K562 (cell line): ENCODE measurements around the gene EIPR1. TPM values are rescaled to one million over a fixed set of nuclear protein-coding genes. Genes with fewer than 3 reads are reported as not detected.

Experiments
- ATAC-seq: fragments of 200-7000 bp; cut with Tn5 transposase; 3 replicates; pipeline ENCODE4 v1.9.1; 2020; ENCODE audit warnings: moderate library complexity
- BruUV-seq: library from RNA; stranded (reverse); fragments of 400-500 nt; replicated peaks from 2 replicates; lab custom pipeline; 2021; lab: Mats Ljungman, UMichigan
- CTCF ChIA-PET: fragments of 300-600 bp; formaldehyde crosslinking; extraction: SDS; loops from one replicate; lab custom pipeline; 2021; ENCODE audit warnings: low intra/inter-chr PET ratio; lab: Yijun Ruan, JAX
- POLR2A ChIA-PET: fragments of 300-600, 350-650 bp; sonication (Branson Sonifier 250); formaldehyde crosslinking; extraction: SDS; loops from one replicate; lab custom pipeline; 2021; ENCODE audit warnings: antibody characterized with exemption, inconsistent platforms; lab: Yijun Ruan, JAX
- DNase-seq, 4 experiments: peaks; one replicate each; pipeline versions ENCODE4 v3.0.0 to v3.0.0-alpha.2; 2011 to 2018; ENCODE audit warnings: low spot score in 3 of 4, mixed read lengths in 3 of 4; ENCODE audit errors: extremely low read depth in 1 of 4
- FAIRE-seq: peaks from 2 replicates; lab custom pipeline; 2011; peaks lifted over from hg19 to GRCh38; lab: Jason Lieb, UNC
- H2AFZ ChIP-seq: 2 replicates; pipeline ENCODE4 v1.6.0; 2011; ENCODE audit warnings: low read depth, low read length, control low read depth, inconsistent platforms
- H3K27ac ChIP-seq: fragments of 200-600 bp; 3 replicates; pipeline ENCODE4 v1.8.0; 2011; ENCODE audit warnings: low read depth, mild to moderate bottlenecking, control low read depth, inconsistent platforms, low read length, moderate library complexity, mixed read lengths; ENCODE audit errors: extremely low read depth
- H3K27me3 ChIP-seq, 2 experiments: fragments of 300-600 bp in 1 of 2; 2 replicates in 1 of 2; 3 replicates in 1 of 2; pipeline versions ENCODE4 v1.6.0 to v1.8.0; 2011; ENCODE audit warnings: inconsistent platforms in 2 of 2, low read length in 2 of 2, mild to moderate bottlenecking in 1 of 2, mixed read lengths in 1 of 2, moderate library complexity in 1 of 2; ENCODE audit not compliant: control insufficient read depth in 2 of 2, insufficient read depth in 2 of 2
- H3K36me3 ChIP-seq: fragments of 300-600 bp; 3 replicates; pipeline ENCODE4 v1.8.0; 2011; ENCODE audit warnings: mild to moderate bottlenecking, low read length, inconsistent platforms; ENCODE audit not compliant: control insufficient read depth, insufficient read depth
- H3K4me1 ChIP-seq, 2 experiments: fragments of 200-600 bp in 1 of 2; replicated peaks in 1 of 2; 2 replicates in 1 of 2; 3 replicates in 1 of 2; pipeline versions ENCODE4 v1.5.1 to v1.8.0; 2011; ENCODE audit warnings: inconsistent platforms in 2 of 2, low read length in 2 of 2, mild to moderate bottlenecking in 1 of 2, mixed read lengths in 1 of 2, moderate library complexity in 1 of 2; ENCODE audit not compliant: control insufficient read depth in 2 of 2, insufficient read depth in 2 of 2
- H3K4me2 ChIP-seq: 2 replicates; pipeline ENCODE4 v1.6.1; 2011; ENCODE audit warnings: low read length, control low read depth, inconsistent platforms, mixed read lengths; ENCODE audit not compliant: insufficient read depth
- H3K4me3 ChIP-seq: fragments of 200-600 bp; sonication (generic), shearing (Covaris generic); 2 replicates; pipeline ENCODE4 v1.5.1; 2016; ENCODE audit warnings: control low read depth, inconsistent platforms
- H3K79me2 ChIP-seq: fragments of 200-600 bp; 3 replicates; pipeline ENCODE4 v1.8.0; 2011; ENCODE audit warnings: low read length, inconsistent platforms; ENCODE audit not compliant: control insufficient read depth, insufficient read depth
- H3K9ac ChIP-seq, 2 experiments: 2 replicates each; pipeline versions ENCODE4 v1.6.0 to v1.6.1; 2011; ENCODE audit warnings: low read depth in 2 of 2, low read length in 2 of 2, control low read depth in 1 of 2, inconsistent platforms in 1 of 2, mild to moderate bottlenecking in 1 of 2, mixed read lengths in 1 of 2; ENCODE audit not compliant: insufficient read depth in 1 of 2
- H3K9me1 ChIP-seq: one replicate; pipeline ENCODE4 v1.6.0; 2011; ENCODE audit warnings: inconsistent platforms, mild to moderate bottlenecking, low read length, moderate library complexity; ENCODE audit not compliant: control insufficient read depth, insufficient read depth
- H3K9me3 ChIP-seq: replicated peaks from 2 replicates; pipeline ENCODE4 v1.5.1; 2011; ENCODE audit warnings: low read depth, low read length, inconsistent platforms; ENCODE audit not compliant: control insufficient read depth, insufficient read depth
- H4K20me1 ChIP-seq: replicated peaks from 2 replicates; pipeline ENCODE4 v1.6.1; 2011; ENCODE audit warnings: low read length, inconsistent platforms, mixed read lengths; ENCODE audit not compliant: control insufficient read depth, insufficient read depth
- ADNP ChIP-seq: fragments of 200-800 bp; sonication (Bioruptor generic); IDR thresholded peaks from 2 replicates; pipeline ENCODE4 v1.6.1; 2016; ENCODE audit warnings: missing genetic modification characterization, missing compliant biosample characterization
- ARID2 ChIP-seq: fragments of 450-650 bp; IDR thresholded peaks from 2 replicates; pipeline ENCODE4 v1.6.1; 2017; ENCODE audit warnings: antibody characterized with exemption, mild to moderate bottlenecking
- CBX3 ChIP-seq, 2 experiments: IDR thresholded peaks; 1 replicate in 1 of 2; 2 replicates in 1 of 2; pipeline ENCODE4 v1.6.1; 2012; ENCODE audit warnings: inconsistent platforms in 2 of 2, low read length in 2 of 2, borderline replicate concordance in 1 of 2, control low read depth in 1 of 2
- DIDO1 ChIP-seq: fragments of 450-650 bp; IDR thresholded peaks from 2 replicates; pipeline ENCODE4 v1.6.1; 2016; ENCODE audit warnings: low read depth, missing biosample characterization, missing genetic modification characterization
- GABPB1 ChIP-seq: sonication (generic); formaldehyde crosslinking; IDR thresholded peaks from 2 replicates; pipeline ENCODE4 v1.8.0; 2022; ENCODE audit warnings: mild to moderate bottlenecking, missing genetic modification reagents
- HMGXB4 ChIP-seq: sonication (generic); formaldehyde crosslinking; IDR thresholded peaks from 2 replicates; pipeline ENCODE4 v1.8.1; 2023; ENCODE audit warnings: mild to moderate bottlenecking, missing genetic modification reagents
- IFI16 ChIP-seq: fragments of 250-450 bp; sonication (Bioruptor Pico); IDR thresholded peaks from 2 replicates; pipeline ENCODE4 v2.1.2; 2022; ENCODE audit warnings: mild to moderate bottlenecking, inconsistent platforms
- KDM2B ChIP-seq: fragments of 250-450 bp; sonication (Bioruptor Pico); IDR thresholded peaks from 2 replicates; pipeline ENCODE4 v1.8.0; 2021; ENCODE audit warnings: mild to moderate bottlenecking, moderate library complexity
- MEIS2 ChIP-seq: fragments of 450-650 bp; IDR thresholded peaks from 2 replicates; pipeline ENCODE4 v1.6.1; 2014; ENCODE audit warnings: mild to moderate bottlenecking; ENCODE audit not compliant: partially characterized antibody
- NFIX ChIP-seq: fragments of 250-450 bp; sonication (Bioruptor Pico); IDR thresholded peaks from 2 replicates; pipeline ENCODE4 v1.4.0; 2020; ENCODE audit warnings: low read depth, mild to moderate bottlenecking, moderate library complexity
- NR2C2 ChIP-seq, 2 experiments: fragments of 200-800 bp in 1 of 2; sonication (Bioruptor generic) in 1 of 2; sonication (generic) in 1 of 2; formaldehyde crosslinking in 1 of 2; IDR thresholded peaks; 2 replicates each; pipeline versions ENCODE4 v1.6.1 to v1.8.0; 2016 to 2022; ENCODE audit warnings: mild to moderate bottlenecking in 1 of 2, missing compliant biosample characterization in 1 of 2, missing genetic modification characterization in 1 of 2, missing genetic modification reagents in 1 of 2
- PML ChIP-seq: IDR thresholded peaks from 2 replicates; pipeline ENCODE4 v1.6.1; 2012; ENCODE audit warnings: low read length, inconsistent platforms
- RERE ChIP-seq: sonication (generic); formaldehyde crosslinking; IDR thresholded peaks from 2 replicates; pipeline ENCODE4 v1.8.0; 2023; ENCODE audit warnings: missing genetic modification reagents, mild to moderate bottlenecking, borderline replicate concordance
- STAT5B ChIP-seq: fragments of 250-450 bp; sonication (Bioruptor Pico); IDR thresholded peaks from 2 replicates; pipeline ENCODE4 v1.8.0; 2021; ENCODE audit warnings: mild to moderate bottlenecking, inconsistent platforms
- TARDBP ChIP-seq: fragments of 450-650 bp; IDR thresholded peaks from 2 replicates; pipeline ENCODE4 v1.6.1; 2016
- TEAD1 ChIP-seq, 2 experiments: fragments of 450-650 bp in 1 of 2; sonication (generic) in 1 of 2; formaldehyde crosslinking; IDR thresholded peaks; 2 replicates each; pipeline versions ENCODE4 v1.4.0 to v1.8.0; 2020 to 2022; ENCODE audit warnings: mild to moderate bottlenecking in 2 of 2, missing genetic modification reagents in 1 of 2
- ZEB2 ChIP-seq: fragments of 450-650 bp; IDR thresholded peaks from 2 replicates; pipeline ENCODE4 v1.6.1; 2016
- ZNF124 ChIP-seq: sonication (generic); formaldehyde crosslinking; IDR thresholded peaks from 2 replicates; pipeline ENCODE4 v1.8.1; 2022; ENCODE audit warnings: missing genetic modification reagents
- ZNF584 ChIP-seq: fragments of 200-800 bp; sonication (Bioruptor generic); IDR thresholded peaks from 2 replicates; pipeline ENCODE4 v1.6.1; 2016; ENCODE audit warnings: low read depth, mild to moderate bottlenecking, missing genetic modification characterization, missing compliant biosample characterization
- WGBS: fragments of 100-300 bp; shearing (Covaris generic); methylation state at CpG from one replicate; pipeline ENCODE4 v1.1.6; 2016; ENCODE audit warnings: low coverage, mixed read lengths; ENCODE audit not compliant: insufficient coverage; ENCODE audit errors: missing lambda C conversion rate; 5-methylcytosine and 5-hydroxymethylcytosine counted together
- in situ Hi-C: fragments of 300-500 bp; cut with MboI; formaldehyde crosslinking; loops from 4 replicates; pipeline ENCODE4 v1.15.0; 2018; ENCODE audit warnings: inconsistent platforms, mixed read lengths
- intact Hi-C: fragments of 100-400 bp; cut with micrococcal nuclease; formaldehyde crosslinking; loops from 2 replicates; pipeline ENCODE4 v1.14.2; 2022
- polyA plus RNA-seq, 8 experiments: library from polyadenylated mRNA; depleted of rRNA in 4 of 8; stranded (reverse) in 5 of 8; unstranded in 3 of 8; fragments of >200 nt; fragmentation: Nextera tagmentation in 2 of 8; fragmentation: Illumina TruSeq in 1 of 8; extraction: Ambion mirVana in 2 of 8; extraction: Trizol in 1 of 8; gene quantifications; 2 replicates each; pipeline versions ENCODE4 v1.2.1 to v1.2.3, GENCODE V29; 2011 to 2014; ENCODE audit warnings: inconsistent platforms in 1 of 8, missing spikeins in 1 of 8
- total RNA-seq, 7 experiments: library from RNA; depleted of rRNA in 6 of 7; stranded (reverse); fragments of >200 nt in 6 of 7; fragmentation: Illumina TruSeq in 2 of 7; extraction: Trizol in 2 of 7; gene quantifications; 2 replicates each; pipeline versions ENCODE4 v1.2.1 to v1.2.3, GENCODE V29; 2011 to 2021; ENCODE audit warnings: low replicate concordance in 1 of 7

Gene EIPR1
- total and polyA plus RNA-seq, 9 of the 15 experiments (the other 6 are each of a cell fraction or from before 2014, with no cell fraction given): 19.9 to 54.4 (median 35.9) TPM

- H3K4me1 ChIP-seq: 0 out of 5 replicates have a peak, but pooled peaks cover 0 to 3% of the 10 kb centered on the region in 2 experiments
- TF ChIP-seq GABPB1 (CRISPR knock-in tag): no peak
- TF ChIP-seq ZNF584 (CRISPR knock-in tag): no peak
- TF ChIP-seq ADNP (tag): no peak
- no peak for TF ChIP-seq PML
- TF ChIP-seq MEIS2: no peak
- no peak for TF ChIP-seq DIDO1 (tag)
- no peak for TF ChIP-seq CBX3 (IDR thresholded peaks at IDR 0.05; ENCODE audit: borderline replicate concordance in 1 of 2, low read length in 2 of 2)
- no peak for TF ChIP-seq TEAD1 (CRISPR knock-in tag; IDR thresholded peaks at IDR 0.05)
- TF ChIP-seq KDM2B (CRISPR knock-in tag): no peak
- no peak for TF ChIP-seq HMGXB4 (CRISPR knock-in tag)
- TF ChIP-seq ZEB2: no peak
- no peak for TF ChIP-seq STAT5B
- TF ChIP-seq TARDBP: no peak
- TF ChIP-seq IFI16: no peak
- TF ChIP-seq NR2C2 (CRISPR knock-in tag; IDR thresholded peaks at IDR 0.05): no peak
- no peak for TF ChIP-seq NR2C2 (tag; IDR thresholded peaks at IDR 0.05)
- TF ChIP-seq ARID2: no peak
- TF ChIP-seq ZNF124 (CRISPR knock-in tag): no peak
- TF ChIP-seq RERE: no peak
- TF ChIP-seq NFIX (CRISPR knock-in tag): no peak
- DNase-seq (no peak), FAIRE-seq (no peak), ATAC-seq (no peak)
- no peaks in the 10 kb centered on the region for H3K36me3 ChIP-seq
- CTCF ChIA-PET: no interaction called here
- no peak overlapping the region for H3K4me2 ChIP-seq
- POLR2A ChIA-PET: no interaction called here
- in situ Hi-C loops: no loop called here
- no peaks in the 10 kb centered on the region for H3K9me1 ChIP-seq
- no peak overlapping the region for H3K4me3 ChIP-seq
- H3K9me3 ChIP-seq: no peaks in the 10 kb centered on the region
- H3K27ac ChIP-seq: no peak overlapping the region
- no TSS peak for BruUV-seq
- H4K20me1 ChIP-seq: no peaks in the 10 kb centered on the region
- no peak overlapping the region for H3K9ac ChIP-seq
- no peaks in the 10 kb centered on the region for H3K79me2 ChIP-seq
- no peak overlapping the region for H2AFZ ChIP-seq
- intact Hi-C loops: no loop called here
- H3K27me3 ChIP-seq: no peaks in the 10 kb centered on the region
- WGBS: 97% methylated on average over 6 of the region's 8 CpGs
These were observed 107.5 kb downstream of the EIPR1 start for GRCh38 chr2:3270095-3270478.
